DMS79 (cell line): Measurements from ENCODE around the gene ARF1.

Experiments
- DNase-seq: peaks from one replicate; lab custom pipeline; 2025; lab: John Stamatoyannopoulos, UW

Gene ARF1

DNA sequence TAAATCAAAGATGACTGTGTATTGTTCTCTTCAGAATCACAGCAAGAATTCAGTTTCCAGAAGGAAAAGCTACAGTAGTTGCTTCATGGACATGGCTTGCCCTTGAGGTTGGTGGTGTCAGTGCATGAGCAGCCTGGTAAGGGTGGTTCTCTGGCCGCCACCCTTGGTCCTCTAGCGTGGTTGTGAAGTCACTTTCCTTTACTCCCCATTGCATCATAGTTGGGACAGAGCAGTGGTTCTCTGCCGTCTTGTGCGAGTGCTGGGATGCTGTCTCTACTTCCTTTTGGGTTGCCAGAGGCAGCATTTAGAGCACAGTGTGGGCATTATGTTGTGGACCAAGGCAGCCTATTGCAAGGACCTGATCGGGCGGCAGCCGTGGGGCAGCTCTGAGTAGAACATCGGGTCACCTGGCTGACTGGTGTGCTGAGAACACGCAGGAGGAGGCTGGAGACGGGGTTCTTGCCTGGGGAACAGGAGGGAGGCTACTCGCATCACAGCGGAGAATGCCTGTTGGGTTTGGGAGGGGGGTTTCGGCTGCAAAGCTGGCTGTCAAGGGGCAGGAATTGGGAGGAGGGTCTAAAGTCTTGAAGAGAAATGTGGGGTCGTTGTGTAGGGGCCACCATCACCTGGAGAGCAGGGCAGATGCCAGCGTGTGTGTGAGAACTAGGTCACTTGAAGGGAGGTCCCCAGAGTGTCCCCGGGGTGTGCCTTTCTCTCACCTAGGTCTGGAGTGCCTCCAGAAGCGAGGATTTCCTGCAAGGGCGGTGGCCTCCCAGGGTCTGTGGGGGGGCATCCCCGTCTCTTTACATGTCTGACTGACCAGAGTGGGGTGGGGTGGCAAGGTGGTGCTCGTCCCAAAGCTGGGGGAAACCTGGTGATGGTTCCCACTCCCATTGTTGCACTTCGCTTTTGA, 6.3 kb downstream of the ARF1 start:
- no peak for DNase-seq

DNA sequence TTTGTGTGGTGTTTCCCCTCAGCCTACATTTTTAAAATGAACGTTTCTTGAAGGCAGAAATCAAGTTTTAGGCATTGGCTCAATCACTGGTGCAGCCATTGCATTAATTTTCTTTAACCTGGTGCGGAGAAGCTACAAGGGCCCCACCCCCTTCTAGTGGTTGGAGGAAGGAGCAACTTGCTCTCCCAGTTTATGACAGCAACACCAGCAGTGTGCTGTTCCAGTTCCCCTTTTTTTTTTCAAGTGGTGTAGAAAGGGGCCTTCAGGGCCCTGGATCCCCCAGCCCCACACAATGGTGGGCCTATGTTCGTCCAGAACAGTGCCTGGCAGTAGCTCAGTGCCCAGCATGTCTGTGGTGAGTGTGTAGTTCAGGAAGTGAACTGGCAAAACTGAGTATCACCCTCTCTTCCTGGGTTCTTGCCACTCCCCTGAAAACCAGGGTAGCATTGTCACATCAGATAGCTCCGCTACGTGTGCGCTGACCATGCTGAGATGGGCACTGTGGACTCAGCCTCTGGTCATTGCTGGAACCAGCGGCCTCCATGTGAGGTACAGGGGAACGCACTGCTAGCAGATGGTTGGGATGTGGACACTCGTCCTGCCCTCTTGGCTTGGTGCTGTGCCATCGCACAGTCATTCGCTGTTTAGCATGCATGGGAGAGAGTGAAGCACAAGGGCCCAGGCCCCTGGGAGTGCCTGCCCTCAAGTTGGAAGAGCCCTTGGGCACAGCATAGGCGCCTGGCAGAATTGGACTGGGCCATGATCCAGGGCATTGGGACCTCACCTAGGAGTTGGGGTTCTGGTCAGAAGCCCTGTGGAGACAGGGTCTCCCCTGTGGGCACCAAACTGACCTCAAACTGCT, 7.2 kb downstream of the ARF1 start:
- DNase-seq: no peak

DNA sequence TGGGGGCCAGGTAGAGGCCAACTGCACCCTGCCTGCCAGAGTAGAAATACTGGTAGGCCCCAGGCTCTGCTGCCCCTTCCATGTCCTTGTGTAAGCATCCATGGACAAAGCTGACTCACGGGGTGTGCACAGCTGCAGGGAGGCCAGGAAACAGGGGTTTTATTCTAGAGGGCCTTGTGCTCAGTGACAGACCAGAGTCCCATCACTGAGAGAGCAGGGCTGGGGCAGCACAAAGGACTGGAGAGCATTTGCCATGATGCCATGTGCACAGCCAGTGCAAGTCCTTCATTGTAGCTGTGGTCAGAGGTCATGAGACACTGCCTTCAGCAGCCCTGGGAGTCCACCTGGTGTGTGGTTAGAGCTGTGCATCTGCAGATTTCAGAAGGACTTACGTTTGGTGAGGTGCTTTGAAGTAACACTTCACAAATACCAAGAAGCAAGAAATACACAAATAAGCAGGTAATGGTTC, 8.1 kb downstream of the ARF1 start:
- no peak for DNase-seq

DNA sequence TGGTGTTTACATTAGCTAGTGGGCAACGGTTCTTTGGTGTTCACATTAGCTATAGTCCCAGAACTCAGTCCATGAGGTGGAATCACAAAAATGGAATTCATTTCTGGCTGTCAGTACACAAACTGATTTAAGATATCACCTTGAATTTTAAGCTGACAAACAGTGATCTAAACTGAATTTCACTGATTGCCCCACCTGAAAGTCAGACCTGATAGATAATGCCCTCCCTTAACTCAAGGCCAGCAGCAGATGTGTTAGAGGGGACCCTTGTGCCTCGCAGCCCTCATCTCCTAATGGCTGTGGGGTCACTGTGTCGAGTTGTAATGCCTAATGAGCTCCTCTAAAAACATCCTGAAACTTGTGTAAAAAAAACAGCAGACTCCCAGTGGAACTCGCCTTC, 8.6 kb downstream of the ARF1 start:
- DNase-seq: no peak

DNA sequence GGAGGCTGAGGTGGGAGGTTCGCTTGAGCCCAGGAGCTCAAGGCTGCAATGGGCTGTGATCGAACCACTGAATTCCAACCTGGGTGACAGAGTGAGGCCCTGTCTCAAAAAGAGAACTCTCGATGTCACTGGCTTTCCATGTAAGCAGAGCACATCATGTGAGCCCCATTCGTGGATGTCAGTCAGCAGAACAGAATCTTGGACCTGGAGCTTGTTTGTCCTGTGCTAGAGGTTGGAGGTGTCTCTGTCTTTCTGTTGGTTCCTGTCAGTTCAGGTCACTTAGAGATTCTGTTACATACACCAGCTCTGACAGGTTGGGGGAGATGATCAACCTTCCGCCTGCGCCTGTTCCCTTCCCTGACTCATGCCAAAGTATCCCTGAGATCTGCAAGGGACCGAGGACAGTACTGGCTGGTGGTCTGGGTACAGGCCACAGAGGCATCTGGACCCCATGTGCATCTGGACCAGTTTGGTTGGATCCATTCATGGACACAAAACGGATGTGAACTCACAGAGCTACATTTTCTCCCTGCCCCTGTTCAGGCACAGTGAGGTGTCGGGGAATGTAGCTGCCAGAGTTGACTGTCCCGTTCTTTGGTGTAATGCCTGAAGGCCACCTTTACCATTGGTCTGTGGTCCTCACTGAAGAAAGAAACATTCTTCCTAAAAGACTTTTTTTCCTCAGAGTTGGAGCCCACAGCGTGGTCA, 10.0 kb downstream of the ARF1 start:
- DNase-seq: no peak

- DNase-seq: no peak
Measured at GRCh38 chr1:228093050-228093906, 10.8 kb downstream of the ARF1 start.

- no peak for DNase-seq
Measured at GRCh38 chr1:228094432-228095016, 12.0 kb downstream of the ARF1 start.

DNA sequence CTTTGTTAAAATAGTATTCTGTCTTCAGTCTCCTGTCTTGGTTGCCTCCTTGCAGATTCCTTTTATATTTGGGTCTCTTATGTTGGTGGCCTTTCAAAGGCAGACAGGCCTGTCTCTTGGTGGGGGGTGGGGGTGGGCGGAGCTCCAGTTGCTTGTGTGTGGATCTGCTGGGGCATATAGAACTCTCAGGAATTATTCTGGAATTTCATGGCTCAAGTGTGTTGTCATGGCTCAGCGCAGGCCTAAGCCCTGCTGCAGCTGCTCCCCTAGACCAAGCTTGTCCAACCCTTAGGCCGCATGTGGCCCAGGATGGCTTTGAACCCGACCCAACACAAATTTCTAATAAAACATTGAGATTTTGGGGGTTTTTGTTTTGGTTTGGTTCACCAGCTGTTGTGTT, 12.7 kb downstream of the ARF1 start:
- DNase-seq: no peak

- no peak for DNase-seq
Measured at GRCh38 chr1:228095938-228096337, 13.4 kb downstream of the ARF1 start.

GRCh38 chr1:228096416-228097332, 14.2 kb downstream of the ARF1 start:
- no peak for DNase-seq

- DNase-seq: no peak
Measured at GRCh38 chr1:228097333-228098081, 15.0 kb downstream of the ARF1 start.

GRCh38 chr1:228098323-228098931, 15.9 kb downstream of the ARF1 start:
- no peak for DNase-seq

- DNase-seq: no peak
Measured at GRCh38 chr1:228099331-228099732, 16.8 kb downstream of the ARF1 start.

DNA sequence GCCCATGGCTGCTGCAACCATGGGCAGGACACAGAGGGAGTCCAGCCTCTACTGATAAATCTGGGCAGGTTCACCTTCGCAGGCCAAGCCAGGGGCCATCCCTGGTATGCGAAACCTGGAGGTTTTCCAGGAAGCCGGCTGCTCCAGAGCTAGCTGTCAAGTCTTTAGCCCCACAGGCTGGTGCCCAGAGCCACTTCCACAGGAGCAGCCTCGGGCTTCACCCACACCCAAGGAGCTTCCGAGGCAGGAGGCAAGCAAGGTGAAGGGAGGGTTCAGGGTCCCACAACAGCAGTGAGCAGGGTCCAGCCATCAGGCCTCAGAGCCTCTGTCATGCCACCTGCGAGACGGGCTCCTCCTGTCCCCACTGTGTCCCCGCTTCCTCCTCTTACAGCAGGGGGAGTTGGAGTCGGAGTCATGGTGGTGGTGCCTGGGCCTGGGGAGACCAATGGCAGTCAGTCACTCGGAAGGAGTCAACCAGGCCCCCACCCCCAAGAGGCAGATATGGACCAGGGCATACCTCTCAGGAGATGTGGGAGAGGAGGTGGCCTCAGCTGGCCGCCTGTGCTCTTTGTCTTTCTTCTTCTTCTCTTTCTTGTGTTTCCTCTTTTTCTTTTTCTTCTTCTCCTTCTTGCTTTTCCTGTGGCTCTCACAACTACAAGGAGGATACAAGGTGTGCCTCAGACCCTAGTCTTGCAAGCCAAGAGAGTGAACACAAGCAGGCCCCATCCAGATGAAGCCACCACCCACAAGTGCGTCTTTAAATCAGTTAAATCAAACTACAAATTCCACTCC, 18.5 kb downstream of the ARF1 start:
- DNase-seq: no peak

DNA sequence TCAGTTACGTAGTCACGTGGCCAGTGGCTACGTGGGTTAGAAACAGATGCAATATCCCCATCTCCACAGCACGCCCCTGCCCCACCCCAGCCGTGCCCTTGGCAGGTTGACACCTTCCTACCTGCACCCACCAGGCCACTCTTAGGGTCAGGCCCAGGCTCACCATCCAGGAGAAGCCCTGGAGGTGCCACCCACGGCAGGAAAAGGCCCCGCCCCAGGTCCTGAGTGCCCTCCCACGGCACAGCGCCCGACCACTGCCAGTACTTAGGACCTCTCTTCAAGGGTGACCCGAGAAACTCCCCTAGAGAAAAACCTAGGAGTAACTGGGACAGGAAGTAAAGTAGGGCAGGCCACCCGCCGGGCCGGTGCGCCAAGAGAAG, 19.1 kb downstream of the ARF1 start:
- no peak for DNase-seq

DNA sequence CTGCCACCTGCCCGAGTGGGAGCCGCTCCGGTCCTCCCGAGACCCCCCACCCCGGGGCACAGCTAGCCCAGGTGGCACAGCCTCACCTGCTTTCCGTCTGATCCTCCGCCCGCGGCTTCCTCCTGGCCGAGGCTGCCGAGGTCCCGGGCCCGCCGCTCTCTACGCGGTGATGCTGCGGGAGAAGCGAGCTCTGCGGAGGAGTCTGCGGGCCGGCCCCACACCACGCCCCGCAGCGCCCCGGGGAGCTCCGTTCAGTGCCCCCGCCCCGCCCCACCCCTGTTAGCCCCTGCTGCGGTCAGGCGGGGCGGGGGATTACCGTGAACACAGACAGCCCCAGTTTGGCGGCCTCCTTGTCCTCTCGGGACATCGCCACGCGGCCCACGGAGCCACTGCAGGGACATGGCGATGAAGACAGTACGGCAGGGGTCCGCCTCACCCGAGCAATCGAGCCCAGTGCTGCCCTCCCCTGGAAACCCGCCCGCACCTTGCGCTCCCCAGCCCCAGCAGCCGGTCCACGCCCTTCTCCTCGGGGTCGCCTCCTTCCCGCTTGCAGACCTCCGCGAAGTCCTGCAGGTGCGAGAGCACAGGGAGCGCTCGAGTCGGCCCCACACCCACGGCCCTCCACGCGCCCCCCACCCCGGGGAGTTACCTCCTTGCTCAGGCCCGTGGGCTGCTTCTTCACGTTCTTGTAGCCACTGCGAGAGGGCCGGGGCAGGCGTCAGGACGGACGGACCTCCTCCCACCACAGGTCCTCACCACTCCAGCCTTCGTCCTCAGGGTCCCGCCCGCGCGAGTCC, 19.7 kb downstream of the ARF1 start:
- peak; percentile 5 for DNase-seq
